ENCODE results near the gene GJC2. TPM values are rescaled to one million over a fixed set of nuclear protein-coding genes. Genes with fewer than 3 reads are reported as not detected.

The GJC2 gene
- 1.0 TPM for total RNA-seq
- long read RNA-seq, partial matches to known transcripts: 3 of 3 reads
- long read RNA-seq, other reads (novel, unspliced or antisense): 0 of 3 reads

GRCh38 chr1:228149406-228150119, at the start of gene GJC2:
GJC2 (plus strand) TSS chr1:228149930; CDS start chr1:228157759, 7,829 bp downstream.
- H3K27ac ChIP-seq (replicated peaks): peak within 1 kb of the TSS; percentile 90
- H3K27me3 ChIP-seq (ENCODE audit: low read depth): no peaks in the 10 kb centered on the region
- H3K4me3 ChIP-seq: peak within 1 kb of the TSS; percentile 59
- intact Hi-C loops (cut with micrococcal nuclease): no loop called here
- peaks cover 71% of the 10 kb centered on the region for H3K4me1 ChIP-seq
- H3K9me3 ChIP-seq (replicated peaks): no peaks in the 10 kb centered on the region
- peak; percentile 65 for DNase-seq
- peaks cover 37% of the 10 kb centered on the region for H3K36me3 ChIP-seq
- no peak for TF ChIP-seq CTCF (IDR thresholded peaks at IDR 0.05; ENCODE audit: borderline replicate concordance)

- intact Hi-C loops (cut with micrococcal nuclease): no loop called here
- Histone ChIP-seq H3K27ac (replicated peaks) (no peak overlapping the region), H3K4me1 (peaks cover 59% of the 10 kb centered on the region), H3K4me3 (no peak overlapping the region), H3K9me3 (replicated peaks) (no peaks in the 10 kb centered on the region), H3K36me3 (peaks cover 53% of the 10 kb centered on the region), H3K27me3 (ENCODE audit: low read depth) (no peaks in the 10 kb centered on the region)
- TF ChIP-seq CTCF (IDR thresholded peaks at IDR 0.05; ENCODE audit: borderline replicate concordance): no peak
- no peak for DNase-seq
Observed at GRCh38 chr1:228100822-228101613, 48.7 kb upstream of the GJC2 start.

GRCh38 chr1:228101614-228101993, 48.1 kb upstream of the GJC2 start:
- intact Hi-C loops (cut with micrococcal nuclease): no loop called here
- Histone ChIP-seq H3K4me3 (peak overlapping the region; percentile 75), H3K36me3 (peaks cover 54% of the 10 kb centered on the region), H3K9me3 (replicated peaks) (no peaks in the 10 kb centered on the region), H3K27me3 (ENCODE audit: low read depth) (no peaks in the 10 kb centered on the region), H3K27ac (replicated peaks) (peak overlapping the region; percentile 91), H3K4me1 (peaks cover 53% of the 10 kb centered on the region)
- TF ChIP-seq CTCF (IDR thresholded peaks at IDR 0.05; ENCODE audit: borderline replicate concordance): no peak
- DNase-seq: no peak

- peak overlapping the region; percentile 91 for H3K27ac ChIP-seq (replicated peaks)
- H3K27me3 ChIP-seq (ENCODE audit: low read depth): no peaks in the 10 kb centered on the region
- DNase-seq: no peak
- peak overlapping the region; percentile 75 for H3K4me3 ChIP-seq
- H3K9me3 ChIP-seq (replicated peaks): no peaks in the 10 kb centered on the region
- peak; percentile 16 for TF ChIP-seq CTCF (IDR thresholded peaks at IDR 0.05; ENCODE audit: borderline replicate concordance)
- H3K36me3 ChIP-seq: peaks cover 58% of the 10 kb centered on the region
- peaks cover 47% of the 10 kb centered on the region for H3K4me1 ChIP-seq
- intact Hi-C loops (cut with micrococcal nuclease): no loop called here
Observed at GRCh38 chr1:228101994-228102790, 47.5 kb upstream of the GJC2 start.

Data from left ventricle myocardium inferior (tissue), 1 donor.